Fibroblast of skin of left biceps (primary cell): ENCODE measurements around the gene OLIG3.

Experiments used
- DNase-seq, 2 experiments: peaks; one replicate each; pipeline ENCODE4 v3.0.0-alpha.2; 2013; ENCODE audit warnings: low read depth in 2 of 2

OLIG3 gene

DNA sequence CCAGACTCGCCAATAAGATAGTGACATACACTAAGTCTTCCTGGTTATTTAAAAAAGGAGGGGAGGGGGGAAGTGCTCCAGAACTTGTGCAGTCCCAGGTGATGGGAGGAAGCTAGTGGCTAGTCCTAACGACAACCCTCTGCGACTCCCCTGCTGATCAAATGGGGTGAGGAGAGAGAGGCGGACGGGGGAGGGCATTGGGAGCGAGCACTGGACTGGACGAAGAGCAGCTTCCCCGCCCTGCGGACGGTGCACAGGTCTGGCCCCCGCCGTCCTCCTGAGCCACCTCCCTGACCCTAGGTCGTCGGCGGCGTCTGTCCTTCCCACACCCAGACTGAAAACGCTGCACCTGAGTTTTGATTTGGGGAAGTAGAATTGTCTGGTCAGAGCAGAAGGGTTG lies 2.2 kb upstream of the OLIG3 start:
- no peak for DNase-seq

DNA sequence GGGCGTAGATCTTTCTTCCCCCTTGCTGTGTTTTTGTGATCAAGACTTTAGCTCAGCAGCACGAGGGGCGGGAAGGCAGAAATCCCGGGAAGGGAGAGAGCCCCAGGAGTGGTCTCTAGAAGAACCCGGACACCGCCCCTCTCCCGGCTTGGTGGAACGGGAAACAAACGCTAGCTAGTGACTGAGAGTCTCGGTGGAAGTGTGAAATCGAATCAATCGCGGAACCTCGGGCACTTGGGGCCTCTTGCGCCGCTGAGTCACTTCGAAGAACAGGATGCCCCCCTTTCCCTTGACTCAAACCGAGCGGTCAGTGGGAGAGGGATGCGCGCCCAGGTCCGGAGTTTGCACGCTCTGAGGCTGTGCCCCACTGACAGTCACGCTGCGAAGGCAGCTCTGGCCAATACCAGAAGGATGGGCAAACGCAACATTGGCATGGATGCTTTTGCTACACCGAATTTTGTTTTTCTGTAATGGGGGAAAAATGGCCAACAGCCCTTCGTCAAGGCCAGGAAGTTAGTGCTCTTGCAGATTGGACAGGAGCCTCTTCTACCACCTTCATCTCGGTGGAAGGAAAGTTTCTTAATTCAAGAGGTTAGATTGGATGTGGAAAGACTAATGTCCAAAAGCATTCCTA lies 1.6 kb upstream of the OLIG3 start:
- DNase-seq, result no peak

GRCh38 chr6:137494988-137495702 lies 951 bp upstream of the OLIG3 start:
- DNase-seq, result no peak

GRCh38 chr6:137493218-137494038 lies 766 bp downstream of the OLIG3 start:
- no peak for DNase-seq

- no peak for DNase-seq
These were observed 1.6 kb downstream of the OLIG3 start for GRCh38 chr6:137492289-137493217.

GRCh38 chr6:137491478-137491877 lies 2.7 kb downstream of the OLIG3 start:
- DNase-seq, result no peak

DNA sequence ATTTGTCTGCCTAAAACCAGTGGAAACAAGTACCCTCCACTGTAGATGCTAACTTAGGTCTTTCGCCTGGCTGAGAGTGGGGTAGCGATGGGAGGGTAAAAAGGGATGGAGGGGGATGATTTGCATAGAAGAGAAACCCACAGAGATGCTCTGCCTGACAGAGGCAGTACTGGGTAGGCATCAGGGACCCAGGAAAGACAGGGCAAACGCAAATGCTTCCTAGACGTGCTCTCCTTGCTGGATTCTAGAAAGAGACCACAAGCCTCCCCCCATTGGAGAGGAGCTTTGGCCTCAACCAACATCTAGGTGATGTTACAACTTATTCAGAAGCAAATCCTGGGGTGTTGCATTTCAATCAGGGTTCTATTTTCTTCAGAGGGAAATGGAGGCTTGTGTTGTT lies 3.2 kb downstream of the OLIG3 start:
- no peak for DNase-seq

DNA sequence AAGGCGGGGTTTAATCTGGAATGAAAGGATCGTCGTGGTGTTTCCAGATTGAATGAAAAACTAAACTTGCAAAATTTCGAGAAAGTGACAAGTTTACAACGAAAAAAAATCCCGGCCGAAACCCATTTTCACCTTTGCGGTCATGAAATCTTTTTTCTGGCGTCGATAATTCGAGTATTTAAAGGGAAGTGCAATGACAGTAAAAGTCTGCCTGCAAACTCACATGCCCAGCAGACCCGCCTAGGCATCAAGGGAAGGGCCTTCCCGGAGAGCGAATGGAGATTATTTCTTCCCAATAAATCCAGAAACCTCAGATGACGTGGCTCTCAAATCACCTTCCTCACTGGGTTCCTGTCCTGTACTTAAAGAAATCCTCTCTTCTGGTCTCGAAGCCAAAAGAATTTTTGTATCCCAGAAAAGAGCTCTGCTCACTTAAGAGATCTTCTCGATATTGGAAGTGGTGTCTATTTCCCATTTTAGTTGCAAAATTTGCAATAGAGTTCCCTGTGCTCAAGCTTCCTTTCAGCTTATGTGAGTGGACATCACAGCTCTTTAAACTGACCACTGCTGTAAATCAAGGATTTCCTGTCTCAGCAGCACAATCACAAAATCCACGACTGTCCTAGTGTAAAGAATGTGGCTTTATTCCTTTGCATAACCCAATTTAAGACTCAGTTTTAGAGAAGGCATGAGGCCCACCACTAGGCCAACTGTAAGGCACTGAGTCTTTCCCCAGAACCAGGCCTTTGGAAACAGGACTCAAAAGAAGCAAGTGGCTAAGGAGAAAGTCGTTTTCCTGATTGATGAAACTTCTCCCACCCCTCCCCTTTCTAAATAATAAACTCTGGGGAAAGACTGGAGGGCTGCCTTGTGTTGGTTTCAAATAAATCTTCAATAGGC lies 3.9 kb downstream of the OLIG3 start:
- no peak for DNase-seq

GRCh38 chr6:137489046-137490005 lies 4.9 kb downstream of the OLIG3 start:
- DNase-seq, result no peak

- no peak for DNase-seq
These were observed 5.8 kb downstream of the OLIG3 start for GRCh38 chr6:137488150-137489045.

GRCh38 chr6:137487869-137488149 lies 6.4 kb downstream of the OLIG3 start:
- DNase-seq, result no peak

DNA sequence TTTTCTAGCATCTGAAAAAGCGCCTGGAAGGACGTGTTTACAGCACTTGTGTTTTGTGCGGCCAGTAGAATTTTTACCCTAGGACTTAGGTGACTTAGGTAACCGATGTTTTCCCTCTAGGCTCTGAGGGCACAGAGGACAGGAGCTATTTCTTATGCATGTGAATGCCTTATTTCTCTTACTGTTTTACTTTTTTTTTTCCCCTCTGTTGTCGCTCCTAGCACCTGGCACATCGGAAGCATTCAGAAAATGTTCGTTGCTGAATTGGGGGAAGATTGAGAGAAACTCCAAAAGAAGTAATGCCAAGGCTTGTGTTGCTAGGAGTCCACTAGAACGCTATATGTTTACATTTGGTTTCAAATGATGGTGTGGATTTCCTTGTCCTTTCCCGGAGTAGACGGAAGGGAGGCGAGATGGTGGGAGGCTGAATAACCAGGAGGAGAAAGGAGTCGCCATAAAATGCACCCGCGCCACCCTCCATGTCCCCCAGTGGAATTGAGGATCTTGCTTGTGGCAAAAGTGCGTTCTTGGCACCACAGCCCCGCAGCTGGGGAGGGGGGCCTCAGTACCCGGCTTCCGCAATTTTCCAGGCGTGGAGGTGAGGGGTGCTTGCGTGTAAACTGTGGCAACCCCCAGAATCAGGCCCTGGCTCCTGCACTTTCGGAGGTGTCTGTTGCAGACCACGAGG lies 6.9 kb downstream of the OLIG3 start:
- DNase-seq, result no peak

- DNase-seq, result no peak
These were observed 7.8 kb downstream of the OLIG3 start for GRCh38 chr6:137486416-137486815.

- DNase-seq, result no peak
These were observed 13.8 kb downstream of the OLIG3 start for GRCh38 chr6:137480431-137480830.

DNA sequence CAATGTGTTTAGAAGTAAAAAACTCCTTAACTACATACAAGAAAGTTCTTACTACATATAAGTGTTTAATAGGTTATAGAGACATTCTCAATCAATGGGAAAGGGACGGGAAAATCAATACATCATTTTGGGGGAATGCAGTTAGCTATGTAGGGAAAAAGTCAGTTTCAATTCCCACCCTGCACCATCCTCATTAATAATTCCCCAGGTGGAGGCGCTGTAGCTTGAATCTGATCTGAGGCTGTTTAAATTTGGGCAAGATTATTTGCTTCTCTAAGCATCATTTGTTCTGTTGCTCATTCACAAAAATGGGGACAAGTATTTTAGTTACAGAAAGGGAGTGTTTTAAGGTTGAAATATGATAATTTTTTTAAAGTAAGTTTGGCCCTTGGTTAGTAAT lies 19.1 kb downstream of the OLIG3 start:
- DNase-seq, result no peak

GRCh38 chr6:137473598-137473997 lies 20.6 kb downstream of the OLIG3 start:
- DNase-seq, result no peak

DNA sequence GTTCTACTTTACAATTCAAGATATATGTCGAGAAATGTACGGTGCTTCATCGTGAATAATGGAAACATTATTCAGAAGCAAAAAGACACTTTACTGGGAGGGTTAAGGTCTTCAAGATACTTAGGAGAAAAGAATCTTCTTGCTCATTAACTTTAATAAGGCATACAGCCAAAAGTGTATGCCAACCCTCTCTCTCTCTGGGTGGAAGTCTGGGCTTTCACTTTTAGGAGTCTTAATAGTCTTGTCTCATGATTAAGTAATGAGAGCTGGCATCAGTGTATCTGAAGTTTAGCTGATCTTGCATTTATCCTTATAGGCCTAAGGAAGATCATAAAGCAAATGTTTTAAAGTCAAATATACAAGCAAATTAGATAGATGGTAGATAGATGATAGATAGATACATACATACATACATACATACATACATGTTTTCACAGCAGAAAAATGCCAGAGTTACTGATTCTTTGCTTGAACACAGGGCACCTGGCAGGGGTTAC lies 21.5 kb downstream of the OLIG3 start:
- no peak for DNase-seq

- DNase-seq, result no peak
These were observed 22.2 kb downstream of the OLIG3 start for GRCh38 chr6:137471986-137472385.
